Left cardiac atrium (tissue), 4 donors: ENCODE measurements around the gene ACRV1. TPM values are rescaled to one million over a fixed set of nuclear protein-coding genes. Genes with fewer than 3 reads are reported as not detected.
"Not testable (repeated sequence)": the region's sequence is repeated elsewhere in the genome, so short reads cannot be mapped to it uniquely, and the experiment has no call there.

ENCODE experiments used
- ATAC-seq, 2 donors: fragments of 200-7000 bp; cut with Tn5 transposase; one replicate each; pipeline ENCODE4 v1.9.1; 2020; ENCODE audit warnings: mild to moderate bottlenecking in 2 of 2, moderate library complexity in 2 of 2
- DNase-seq: peaks from one replicate; pipeline ENCODE4 v3.0.0-alpha.2; 2020
- intact Hi-C, 2 donors: fragments of 100-400 bp; cut with DNase I; formaldehyde crosslinking; loops; one replicate each; pipeline versions ENCODE4 v1.14.1 to v1.15.1; 2022 to 2023
- long read RNA-seq: library from polyadenylated mRNA; unstranded; transcript quantifications from one replicate; pipeline ENCODE4 v2.0.0, GENCODE V29; 2021
- total RNA-seq, 2 donors: library from RNA; stranded (reverse); fragmentation: NEBNext Ultra II Directional; extraction: Animal tissue kit (Norgen Biotek cat#: 25700); gene quantifications; one replicate each; pipeline ENCODE4 v1.2.1, GENCODE V29; 2021
- donor health status: DM: no; HTN: yes; CAD: no.
- donor health status: DM: no; HTN: yes; CAD: no; lungs with severe emphysema.
- donor health status: DM: yes; HTN: yes; CAD: no.
- donor health status: Dilated cardiomyopathy.

The ACRV1 gene
- total RNA-seq = not detected
- long read RNA-seq = 0 reads

- ATAC-seq = no peak
- no peak for DNase-seq
- intact Hi-C loops = no loop called here
These were observed at the start of gene ACRV1 for GRCh38 chr11:125680747-125681146. Gene ACRV1, minus strand, starts transcription at chr11:125680847. Its CDS starts 67 bp downstream, at chr11:125680780.

GRCh38 chr11:125728969-125729368 lies 48.3 kb upstream of the ACRV1 start:
- ATAC-seq (no peak), DNase-seq (no peak)
- intact Hi-C loops = no loop called here

GRCh38 chr11:125724125-125724524 lies 43.5 kb upstream of the ACRV1 start:
- no peak for ATAC-seq
- no peak for DNase-seq
- intact Hi-C loops = no loop called here

- intact Hi-C loops = no loop called here
- ATAC-seq (no peak), DNase-seq (no peak)
These were observed 40.1 kb upstream of the ACRV1 start for GRCh38 chr11:125720781-125721180.

GRCh38 chr11:125704686-125705085 lies 24.0 kb upstream of the ACRV1 start:
- intact Hi-C loops, ATAC-seq, DNase-seq: not testable (repeated sequence)

GRCh38 chr11:125701858-125702621 lies 21.4 kb upstream of the ACRV1 start:
- DNase-seq (no peak), ATAC-seq (no peak)
- intact Hi-C loops = no loop called here

- DNase-seq (no peak), ATAC-seq (no peak)
- intact Hi-C loops = no loop called here
These were observed 20.5 kb upstream of the ACRV1 start for GRCh38 chr11:125701018-125701610.

- intact Hi-C loops = no loop called here
- ATAC-seq (no peak), DNase-seq (no peak)
These were observed 14.3 kb upstream of the ACRV1 start for GRCh38 chr11:125694951-125695350.

GRCh38 chr11:125692887-125693286 lies 12.2 kb upstream of the ACRV1 start:
- intact Hi-C loops = no loop called here
- ATAC-seq (no peak), DNase-seq (no peak)

GRCh38 chr11:125690006-125690405 lies 9.4 kb upstream of the ACRV1 start:
- no peak for DNase-seq
- intact Hi-C loops = no loop called here
- no peak for ATAC-seq

- DNase-seq (no peak), ATAC-seq (no peak)
- intact Hi-C loops = no loop called here
These were observed 8.7 kb upstream of the ACRV1 start for GRCh38 chr11:125689274-125689859.

- ATAC-seq (no peak), DNase-seq (no peak)
- intact Hi-C loops = no loop called here
These were observed 8.0 kb upstream of the ACRV1 start for GRCh38 chr11:125688632-125689031.

GRCh38 chr11:125688066-125688465 lies 7.4 kb upstream of the ACRV1 start:
- DNase-seq = no peak
- no peak for ATAC-seq
- intact Hi-C loops = no loop called here

- no peak for ATAC-seq
- intact Hi-C loops = no loop called here
- DNase-seq = no peak
These were observed 4.6 kb upstream of the ACRV1 start for GRCh38 chr11:125685228-125685627.

GRCh38 chr11:125679837-125680236 lies 810 bp downstream of the ACRV1 start:
- DNase-seq (no peak), ATAC-seq (no peak)
- intact Hi-C loops = no loop called here

- intact Hi-C loops = no loop called here
- no peak for ATAC-seq
- no peak for DNase-seq
These were observed 1.2 kb downstream of the ACRV1 start for GRCh38 chr11:125679397-125679796.

- no peak for DNase-seq
- no peak for ATAC-seq
- intact Hi-C loops = no loop called here
These were observed 5.5 kb downstream of the ACRV1 start for GRCh38 chr11:125675196-125675595.

- ATAC-seq (no peak), DNase-seq (no peak)
- intact Hi-C loops = no loop called here
These were observed 6.4 kb downstream of the ACRV1 start for GRCh38 chr11:125674210-125674609.

- intact Hi-C loops = no loop called here
- no peak for ATAC-seq
- DNase-seq = no peak
These were observed 9.1 kb downstream of the ACRV1 start for GRCh38 chr11:125671561-125671960.

GRCh38 chr11:125670172-125670571 lies 10.5 kb downstream of the ACRV1 start:
- ATAC-seq (no peak), DNase-seq (no peak)
- intact Hi-C loops = no loop called here

- DNase-seq (no peak), ATAC-seq (no peak)
- intact Hi-C loops = no loop called here
These were observed 13.5 kb downstream of the ACRV1 start for GRCh38 chr11:125667151-125667550.
